Peyer's patch (tissue), 4 donors: Measurements from ENCODE around the gene NDUFA9.

ENCODE experiments used
- POLR2A ChIP-seq, 2 donors: fragments of 450-650 bp; IDR thresholded peaks; one replicate each; pipeline ENCODE4 v1.5.1; 2017; ENCODE audit warnings: antibody characterized with exemption in 2 of 2, mild to moderate bottlenecking in 2 of 2, moderate library complexity in 2 of 2
- TF ChIP-seq, protein P1 (sequence below), 6 experiments: fragments of 450-650 bp in 4 of 6; fragments of 200-600 bp in 2 of 6; sonication (generic) in 1 of 6; IDR thresholded peaks; one replicate each; pipeline ENCODE4 v1.5.1; 2017 to 2019; ENCODE audit warnings: antibody characterized with exemption in 6 of 6, mild to moderate bottlenecking in 3 of 6, moderate library complexity in 1 of 6

DNA sequence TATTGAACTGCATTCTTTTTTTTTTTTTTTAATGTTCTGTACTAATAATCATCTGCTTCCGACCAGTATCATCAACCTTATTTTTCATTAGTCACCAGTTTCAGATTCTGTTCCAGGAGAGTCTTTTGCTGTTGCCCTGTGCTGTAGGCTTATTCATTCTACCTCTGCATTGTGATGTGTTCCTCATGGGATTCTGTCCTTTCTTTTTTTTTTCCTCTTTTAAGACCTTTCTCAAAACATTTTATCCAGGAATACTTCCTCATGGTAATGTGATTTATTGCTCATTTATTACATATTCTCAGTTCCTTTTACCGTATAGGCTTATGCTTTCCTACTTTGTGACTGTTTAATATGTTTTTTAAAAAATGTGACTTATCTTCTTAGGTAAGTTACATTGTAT is 4.8 kb downstream of the NDUFA9 start:
- TF ChIP-seq, protein P1, sequence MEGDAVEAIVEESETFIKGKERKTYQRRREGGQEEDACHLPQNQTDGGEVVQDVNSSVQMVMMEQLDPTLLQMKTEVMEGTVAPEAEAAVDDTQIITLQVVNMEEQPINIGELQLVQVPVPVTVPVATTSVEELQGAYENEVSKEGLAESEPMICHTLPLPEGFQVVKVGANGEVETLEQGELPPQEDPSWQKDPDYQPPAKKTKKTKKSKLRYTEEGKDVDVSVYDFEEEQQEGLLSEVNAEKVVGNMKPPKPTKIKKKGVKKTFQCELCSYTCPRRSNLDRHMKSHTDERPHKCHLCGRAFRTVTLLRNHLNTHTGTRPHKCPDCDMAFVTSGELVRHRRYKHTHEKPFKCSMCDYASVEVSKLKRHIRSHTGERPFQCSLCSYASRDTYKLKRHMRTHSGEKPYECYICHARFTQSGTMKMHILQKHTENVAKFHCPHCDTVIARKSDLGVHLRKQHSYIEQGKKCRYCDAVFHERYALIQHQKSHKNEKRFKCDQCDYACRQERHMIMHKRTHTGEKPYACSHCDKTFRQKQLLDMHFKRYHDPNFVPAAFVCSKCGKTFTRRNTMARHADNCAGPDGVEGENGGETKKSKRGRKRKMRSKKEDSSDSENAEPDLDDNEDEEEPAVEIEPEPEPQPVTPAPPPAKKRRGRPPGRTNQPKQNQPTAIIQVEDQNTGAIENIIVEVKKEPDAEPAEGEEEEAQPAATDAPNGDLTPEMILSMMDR (IDR thresholded peaks at IDR 0.05) = no peak
- TF ChIP-seq POLR2A (IDR thresholded peaks at IDR 0.05) = no peak
